GM23338 (cell line): Measurements from ENCODE around the gene PPFIBP2. TPM values are rescaled to one million over a fixed set of nuclear protein-coding genes. Genes with fewer than 3 reads are reported as not detected.

Source experiments
- ATAC-seq: fragments of 200-7000 bp; cut with Tn5 transposase; 3 replicates; pipeline ENCODE4 v1.9.1; 2020
- DNase-seq: peaks from one replicate; pipeline ENCODE4 v3.0.0-alpha.2; 2015; ENCODE audit warnings: low spot score
- H2AFZ ChIP-seq: fragments of 200-600 bp; sonication (generic); 2 replicates; pipeline ENCODE4 v1.8.0; 2016; ENCODE audit warnings: antibody characterized with exemption, mild to moderate bottlenecking, moderate library complexity
- H3F3A ChIP-seq: fragments of 200-600 bp; sonication (generic); replicated peaks from 2 replicates; pipeline ENCODE4 v1.8.0; 2017; ENCODE audit warnings: antibody characterized with exemption, mixed run types, low read depth
- H3K27ac ChIP-seq: fragments of 200-600 bp; sonication (generic); 2 replicates; pipeline ENCODE4 v1.6.1; 2016; ENCODE audit warnings: low read depth
- H3K27me3 ChIP-seq: fragments of 200-600 bp; sonication (generic); 2 replicates; pipeline ENCODE4 v1.8.0; 2016; ENCODE audit warnings: mild to moderate bottlenecking, mixed run types, moderate library complexity; ENCODE audit not compliant: insufficient read depth
- H3K36me3 ChIP-seq: fragments of 200-600 bp; sonication (generic); 2 replicates; pipeline ENCODE4 v1.8.0; 2016; ENCODE audit warnings: mild to moderate bottlenecking; ENCODE audit not compliant: insufficient read depth
- H3K4me1 ChIP-seq: fragments of 200-600 bp; sonication (generic); 2 replicates; pipeline ENCODE4 v1.8.0; 2016; ENCODE audit warnings: mild to moderate bottlenecking, moderate library complexity; ENCODE audit not compliant: insufficient read depth
- H3K4me2 ChIP-seq: fragments of 200-600 bp; sonication (generic); 2 replicates; pipeline ENCODE4 v1.7.1; 2017; ENCODE audit warnings: mixed run types
- H3K4me3 ChIP-seq: fragments of 200-600 bp; sonication (generic); 2 replicates; pipeline ENCODE4 v1.6.1; 2016; ENCODE audit warnings: mixed run types
- H3K79me2 ChIP-seq: fragments of 200-600 bp; sonication (generic); replicated peaks from 2 replicates; pipeline ENCODE4 v1.8.0; 2017; ENCODE audit warnings: mild to moderate bottlenecking; ENCODE audit not compliant: insufficient read depth
- H3K9me2 ChIP-seq: fragments of 200-600 bp; sonication (generic); 2 replicates; pipeline ENCODE4 v1.8.0; 2017; ENCODE audit not compliant: insufficient read depth
- H4K20me1 ChIP-seq: fragments of 200-600 bp; sonication (generic); replicated peaks from 2 replicates; pipeline ENCODE4 v1.8.0; 2017; ENCODE audit warnings: mild to moderate bottlenecking; ENCODE audit not compliant: insufficient read depth
- H3K27ac Mint-ChIP-seq: 2 replicates; pipeline ENCODE4 v1.8.0; 2020; ENCODE audit warnings: inconsistent platforms, mild to moderate bottlenecking, moderate library complexity, mixed read lengths
- H3K27me3 Mint-ChIP-seq: 3 replicates; pipeline ENCODE4 v1.8.0; 2022; ENCODE audit warnings: low read depth, mild to moderate bottlenecking, moderate library complexity, mixed read lengths, inconsistent platforms; ENCODE audit not compliant: insufficient read depth, poor library complexity
- H3K36me3 Mint-ChIP-seq: 3 replicates; pipeline ENCODE4 v1.8.0; 2021; ENCODE audit warnings: low read depth, mild to moderate bottlenecking, inconsistent platforms, moderate library complexity, mixed read lengths
- H3K4me1 Mint-ChIP-seq: 3 replicates; pipeline ENCODE4 v1.8.0; 2020; ENCODE audit warnings: mild to moderate bottlenecking, inconsistent platforms, mixed read lengths
- H3K4me3 Mint-ChIP-seq: 3 replicates; pipeline ENCODE4 v1.8.0; 2021; ENCODE audit warnings: moderate library complexity, mild to moderate bottlenecking, inconsistent platforms, mixed read lengths
- H3K9me3 Mint-ChIP-seq: 3 replicates; pipeline ENCODE4 v1.8.0; 2020; ENCODE audit warnings: moderate library complexity, mild to moderate bottlenecking, inconsistent platforms, mixed read lengths
- CREB1 ChIP-seq: fragments of 250-450 bp; sonication (Bioruptor Pico); IDR thresholded peaks from 2 replicates; pipeline ENCODE4 v1.5.0; 2020; ENCODE audit warnings: low read depth, mild to moderate bottlenecking, moderate library complexity
- CTCF ChIP-seq, 2 experiments: fragments of 200-600 bp in 1 of 2; sonication (generic) in 1 of 2; conservative IDR thresholded peaks; 2 replicates each; pipeline versions ENCODE4 v1.5.1 to v1.6.1; 2016 to 2017; ENCODE audit warnings: antibody characterized with exemption in 2 of 2, low read depth in 2 of 2, mild to moderate bottlenecking in 2 of 2, moderate library complexity in 1 of 2
- ETS1 ChIP-seq: IDR thresholded peaks from 2 replicates; pipeline ENCODE4 v1.6.1; 2016; ENCODE audit warnings: antibody characterized with exemption
- EZH2 ChIP-seq: fragments of 200-600 bp; sonication (generic); IDR thresholded peaks from one replicate; pipeline ENCODE4 v1.8.0; 2017; ENCODE audit warnings: antibody characterized with exemption, mild to moderate bottlenecking, low read depth; ENCODE audit not compliant: unreplicated experiment
- EZH2phosphoT487 ChIP-seq: fragments of 200-600 bp; sonication (generic); IDR thresholded peaks from one replicate; pipeline ENCODE4 v1.8.1; 2018; ENCODE audit warnings: antibody characterized with exemption; ENCODE audit not compliant: unreplicated experiment
- JUNB ChIP-seq: IDR thresholded peaks from one replicate; pipeline ENCODE4 v1.6.1; 2016; ENCODE audit warnings: antibody characterized with exemption; ENCODE audit not compliant: unreplicated experiment
- NANOG ChIP-seq: IDR thresholded peaks from 2 replicates; pipeline ENCODE4 v1.6.1; 2016; ENCODE audit warnings: antibody characterized with exemption, borderline replicate concordance
- POLR2AphosphoS5 ChIP-seq: IDR thresholded peaks from 2 replicates; pipeline ENCODE4 v1.6.1; 2016; ENCODE audit warnings: antibody characterized with exemption, low read depth
- REST ChIP-seq: IDR thresholded peaks from one replicate; pipeline ENCODE4 v1.6.1; 2018; ENCODE audit warnings: antibody characterized with exemption; ENCODE audit not compliant: unreplicated experiment
- STAT1 ChIP-seq: IDR thresholded peaks from one replicate; pipeline ENCODE4 v1.6.1; 2016; ENCODE audit warnings: antibody characterized with exemption; ENCODE audit not compliant: unreplicated experiment
- ZNF114 ChIP-seq: fragments of 250-450 bp; sonication (Bioruptor Pico); IDR thresholded peaks from 2 replicates; pipeline ENCODE4 v1.5.0; 2020; ENCODE audit warnings: mild to moderate bottlenecking, moderate library complexity
- ZNF331 ChIP-seq: fragments of 250-450 bp; sonication (Bioruptor Pico); IDR thresholded peaks from 2 replicates; pipeline ENCODE4 v1.5.0; 2020; ENCODE audit warnings: low read depth, mild to moderate bottlenecking, moderate library complexity
- ZNF462 ChIP-seq: fragments of 250-450 bp; sonication (Bioruptor Pico); IDR thresholded peaks from 2 replicates; pipeline ENCODE4 v1.5.0; 2020; ENCODE audit warnings: mild to moderate bottlenecking, moderate library complexity
- polyA plus RNA-seq: library from polyadenylated mRNA; unstranded; fragments of >200 nt; fragmentation: Nextera tagmentation; extraction: Ambion mirVana; gene quantifications from 2 replicates; pipeline ENCODE4 v1.2.1, GENCODE V29; 2016
- total RNA-seq: library from RNA; depleted of rRNA; stranded (reverse); fragments of >200 nt; shearing (Covaris generic); gene quantifications from 2 replicates; pipeline ENCODE4 v1.2.3, GENCODE V29; 2014

PPFIBP2 gene
- total and polyA plus RNA-seq, 2 experiments from 2014 or later, result 7.1 to 14.8 TPM

- TF ChIP-seq EZH2, result no peak
- no peak for TF ChIP-seq POLR2AphosphoS5
Measured at GRCh38 chr11:7651700-7652099, 137.9 kb downstream of the PPFIBP2 start (continued).

GRCh38 chr11:7654195-7654705 is 140.5 kb downstream of the PPFIBP2 start:
- peaks cover 25% of the 10 kb centered on the region for H3K36me3 Mint-ChIP-seq
- H3K4me2 ChIP-seq, result no peak overlapping the region
- peaks cover 5% of the 10 kb centered on the region for H3K4me1 Mint-ChIP-seq
- no peaks in the 10 kb centered on the region for H3K9me3 Mint-ChIP-seq
- no peaks in the 10 kb centered on the region for H3K9me2 ChIP-seq
- H3F3A ChIP-seq, result 0 out of 2 replicates have a peak, but pooled peaks cover 2% of the 10 kb centered on the region
- DNase-seq (no peak), ATAC-seq (no peak)
- no peak overlapping the region for H3K4me3 ChIP-seq
- H3K36me3 ChIP-seq, result no peaks in the 10 kb centered on the region
- no peaks in the 10 kb centered on the region for H3K27me3 ChIP-seq
- H2AFZ ChIP-seq, result no peak overlapping the region
- TF ChIP-seq REST (no peak), STAT1 (no peak), EZH2 (no peak), EZH2phosphoT487 (no peak), NANOG (no peak), CREB1 (CRISPR knock-in tag) (no peak), POLR2AphosphoS5 (no peak), CTCF (conservative IDR thresholded peaks at IDR 0.05; ENCODE audit: low read depth in 2 of 2) (no peak), ZNF462 (CRISPR knock-in tag) (no peak), ETS1 (no peak), ZNF331 (CRISPR knock-in tag) (no peak), ZNF114 (CRISPR knock-in tag) (no peak), JUNB (no peak)
- no peaks in the 10 kb centered on the region for H3K4me1 ChIP-seq
- H3K79me2 ChIP-seq, result no peaks in the 10 kb centered on the region
- no peak overlapping the region for H3K4me3 Mint-ChIP-seq
- H3K27ac Mint-ChIP-seq, result no peak overlapping the region
- peaks cover 7% of the 10 kb centered on the region for H3K27me3 Mint-ChIP-seq
- no peaks in the 10 kb centered on the region for H4K20me1 ChIP-seq
- no peak overlapping the region for H3K27ac ChIP-seq
